Measurements from ENCODE around the gene LHFPL6. TPM values are rescaled to one million over a fixed set of nuclear protein-coding genes. Genes with fewer than 3 reads are reported as not detected.

LHFPL6 gene
- total RNA-seq, 3 donors from 2014 or later (not counting 1 experiment from before 2014, with no cell fraction given): not detected

GRCh38 chr13:39433651-39434050 lies 169.3 kb downstream of the LHFPL6 start:
- H3K27ac ChIP-seq (ENCODE audit: low read length): no peak overlapping the region
- intact Hi-C loops (cut with micrococcal nuclease): no loop called here
- H3K27ac Mint-ChIP-seq: no peak overlapping the region
- H3K4me3 Mint-ChIP-seq: no peak overlapping the region
- DNase-seq (no peak), ATAC-seq (no peak)
- no peaks in the 10 kb centered on the region for H3K4me1 ChIP-seq (ENCODE audit: control insufficient read depth, insufficient read depth, low read length)
- H3K36me3 Mint-ChIP-seq: peaks cover 7% of the 10 kb centered on the region
- no peaks in the 10 kb centered on the region for H3K27me3 ChIP-seq (ENCODE audit: control insufficient read depth, insufficient read depth, low read length)
- peaks cover 13% of the 10 kb centered on the region in 2 donors for H3K9me3 Mint-ChIP-seq
- no peak for TF ChIP-seq CTCF (IDR thresholded peaks at IDR 0.05)
- no peak overlapping the region for H3K4me3 ChIP-seq (ENCODE audit: low read length)
- peaks cover 0 to 3% of the 10 kb centered on the region in 2 donors for H3K27me3 Mint-ChIP-seq (ENCODE audit: low read depth in 2 of 2)
- WGBS (ENCODE audit: insufficient coverage): 58% methylated on average over 1 of the region's 1 CpG
- H3K36me3 ChIP-seq (ENCODE audit: control insufficient read depth, insufficient read depth, low read length): no peaks in the 10 kb centered on the region
- no peaks in the 10 kb centered on the region for H3K4me1 Mint-ChIP-seq
- peaks cover 7% of the 10 kb centered on the region for H3K9me3 ChIP-seq (ENCODE audit: control insufficient read depth, insufficient read depth, low read length)

GRCh38 chr13:39432196-39432595 lies 170.8 kb downstream of the LHFPL6 start:
- Histone ChIP-seq H3K9me3 (ENCODE audit: control insufficient read depth, insufficient read depth, low read length) (peaks cover 3% of the 10 kb centered on the region), H3K4me3 (ENCODE audit: low read length) (no peak overlapping the region), H3K36me3 (ENCODE audit: control insufficient read depth, insufficient read depth, low read length) (no peaks in the 10 kb centered on the region), H3K27ac (ENCODE audit: low read length) (no peak overlapping the region), H3K4me1 (ENCODE audit: control insufficient read depth, insufficient read depth, low read length) (no peaks in the 10 kb centered on the region), H3K27me3 (ENCODE audit: control insufficient read depth, insufficient read depth, low read length) (no peaks in the 10 kb centered on the region)
- WGBS (ENCODE audit: insufficient coverage): 90% methylated on average over 1 of the region's 1 CpG
- Mint-ChIP-seq H3K4me3 (no peak overlapping the region), H3K9me3 (peaks cover 11 to 13% of the 10 kb centered on the region in 2 donors), H3K4me1 (no peaks in the 10 kb centered on the region), H3K27me3 (ENCODE audit: low read depth in 2 of 2) (peaks cover 0 to 3% of the 10 kb centered on the region in 2 donors), H3K36me3 (peaks cover 12% of the 10 kb centered on the region), H3K27ac (no peak overlapping the region)
- no peak for TF ChIP-seq CTCF (IDR thresholded peaks at IDR 0.05)
- ATAC-seq (no peak), DNase-seq (no peak)
- intact Hi-C loops (cut with micrococcal nuclease): no loop called here

- Histone ChIP-seq H3K4me3 (ENCODE audit: low read length) (no peak overlapping the region), H3K27me3 (ENCODE audit: control insufficient read depth, insufficient read depth, low read length) (no peaks in the 10 kb centered on the region), H3K4me1 (ENCODE audit: control insufficient read depth, insufficient read depth, low read length) (no peaks in the 10 kb centered on the region), H3K36me3 (ENCODE audit: control insufficient read depth, insufficient read depth, low read length) (no peaks in the 10 kb centered on the region), H3K9me3 (ENCODE audit: control insufficient read depth, insufficient read depth, low read length) (no peaks in the 10 kb centered on the region), H3K27ac (ENCODE audit: low read length) (no peak overlapping the region)
- H3K4me3 Mint-ChIP-seq: no peak overlapping the region
- H3K27ac Mint-ChIP-seq: no peak overlapping the region
- TF ChIP-seq CTCF (IDR thresholded peaks at IDR 0.05): no peak
- H3K27me3 Mint-ChIP-seq (ENCODE audit: low read depth in 2 of 2): no peaks in the 10 kb centered on the region
- H3K36me3 Mint-ChIP-seq: no peaks in the 10 kb centered on the region
- peaks cover 0 to 3% of the 10 kb centered on the region in 2 donors for H3K9me3 Mint-ChIP-seq
- DNase-seq: no peak
- intact Hi-C loops (cut with micrococcal nuclease): no loop called here
- no peak for ATAC-seq
- no peaks in the 10 kb centered on the region for H3K4me1 Mint-ChIP-seq
- WGBS (ENCODE audit: insufficient coverage): 90% methylated on average over 4 of the region's 5 CpGs
Measured at GRCh38 chr13:39422845-39423565, 180.0 kb downstream of the LHFPL6 start.

GRCh38 chr13:39419876-39420275 lies 183.1 kb downstream of the LHFPL6 start:
- Histone ChIP-seq H3K27me3 (ENCODE audit: control insufficient read depth, insufficient read depth, low read length) (no peaks in the 10 kb centered on the region), H3K4me3 (ENCODE audit: low read length) (no peak overlapping the region), H3K4me1 (ENCODE audit: control insufficient read depth, insufficient read depth, low read length) (no peaks in the 10 kb centered on the region), H3K36me3 (ENCODE audit: control insufficient read depth, insufficient read depth, low read length) (no peaks in the 10 kb centered on the region), H3K9me3 (ENCODE audit: control insufficient read depth, insufficient read depth, low read length) (no peaks in the 10 kb centered on the region), H3K27ac (ENCODE audit: low read length) (no peak overlapping the region)
- no peak for TF ChIP-seq CTCF (IDR thresholded peaks at IDR 0.05)
- DNase-seq (no peak), ATAC-seq (no peak)
- Mint-ChIP-seq H3K4me3 (no peak overlapping the region), H3K9me3 (peaks cover 0 to 3% of the 10 kb centered on the region in 2 donors), H3K4me1 (no peaks in the 10 kb centered on the region), H3K27me3 (ENCODE audit: low read depth in 2 of 2) (peaks cover 0 to 3% of the 10 kb centered on the region in 2 donors), H3K36me3 (no peaks in the 10 kb centered on the region), H3K27ac (no peak overlapping the region)
- WGBS (ENCODE audit: insufficient coverage): 90% methylated on average over 2 of the region's 4 CpGs
- intact Hi-C loops (cut with micrococcal nuclease): no loop called here

Data from natural killer cell (primary cell).